Activated naive CD4-positive, alpha-beta T cell (primary cell): ENCODE results near the gene LRP1B.

Source experiments
- DNase-seq, 4 experiments: peaks; one replicate each; lab custom pipeline; 2025; lab: John Stamatoyannopoulos, UW

The LRP1B gene

GRCh38 chr2:141423124-141423523, 707.7 kb downstream of the LRP1B start:
- no peak for DNase-seq

- DNase-seq = no peak
Observed at GRCh38 chr2:141417246-141417797, 713.5 kb downstream of the LRP1B start.

DNA sequence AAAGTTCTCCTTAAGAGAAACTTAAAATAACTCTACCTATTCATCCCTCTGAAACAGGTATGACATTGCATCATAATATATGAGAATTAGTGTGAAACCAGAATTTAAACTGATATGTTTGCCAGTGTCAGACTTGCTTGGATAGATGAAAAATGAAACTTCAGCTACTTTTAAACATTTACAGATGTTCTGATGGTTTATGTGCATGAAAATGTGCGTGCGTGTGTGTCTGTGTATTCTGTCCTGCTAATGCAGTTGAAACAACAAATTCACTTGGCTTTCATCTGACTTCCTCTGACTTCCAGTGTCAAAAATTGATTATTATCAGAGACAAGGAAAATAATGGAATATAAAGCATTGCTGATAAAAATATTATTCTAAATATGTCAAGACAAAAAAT, 719.4 kb downstream of the LRP1B start:
- no peak for DNase-seq

GRCh38 chr2:141399270-141399669, 731.5 kb downstream of the LRP1B start:
- no peak for DNase-seq

- no peak for DNase-seq
Observed at GRCh38 chr2:141393214-141393545, 737.6 kb downstream of the LRP1B start.

- DNase-seq = no peak
Observed at GRCh38 chr2:141392517-141393213, 738.2 kb downstream of the LRP1B start.

DNA sequence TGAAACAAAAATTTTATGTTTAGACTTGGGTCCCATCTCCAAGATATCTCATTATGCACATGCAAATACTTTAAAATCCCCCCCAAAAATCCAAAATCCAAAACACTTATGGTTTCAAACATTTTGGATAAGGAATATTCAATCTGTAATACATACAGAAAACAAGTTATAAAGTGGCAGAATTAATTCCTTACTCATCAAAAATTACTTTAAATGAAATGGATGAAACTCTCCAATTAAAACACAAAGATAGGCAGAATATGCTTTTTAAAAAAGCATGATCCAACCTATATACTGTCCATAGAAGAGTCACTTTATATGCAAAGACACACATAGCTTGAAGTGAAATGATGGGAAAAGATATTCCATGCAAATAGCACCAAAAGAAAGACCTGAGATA, 744.6 kb downstream of the LRP1B start:
- no peak for DNase-seq

- DNase-seq = no peak
Observed at GRCh38 chr2:141384676-141385075, 746.1 kb downstream of the LRP1B start.

DNA sequence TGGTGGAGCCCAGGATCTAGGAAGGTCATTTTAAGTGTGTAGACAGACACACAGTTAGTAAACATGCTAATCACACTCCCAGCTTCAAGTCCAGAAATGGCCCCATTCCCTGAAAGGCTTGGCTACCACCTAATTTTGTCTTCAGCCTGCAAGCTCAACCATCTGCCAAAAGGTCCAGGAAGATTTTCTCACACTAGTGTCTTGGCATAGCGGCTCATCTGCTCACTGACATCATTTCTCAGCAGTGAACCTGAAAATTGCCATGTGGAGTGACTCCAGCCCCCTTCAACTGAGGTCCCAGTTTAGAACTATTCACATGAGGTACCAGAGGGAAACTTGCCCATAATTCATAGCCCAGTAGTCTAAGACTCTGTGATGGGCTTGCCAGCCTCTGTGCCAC, 748.9 kb downstream of the LRP1B start:
- DNase-seq = no peak

- DNase-seq = no peak
Observed at GRCh38 chr2:141380008-141380979, 750.5 kb downstream of the LRP1B start.

- DNase-seq = no peak
Observed at GRCh38 chr2:141364821-141365220, 766.0 kb downstream of the LRP1B start.

- DNase-seq = no peak
Observed at GRCh38 chr2:141362311-141362710, 768.5 kb downstream of the LRP1B start.

- DNase-seq = no peak
Observed at GRCh38 chr2:141348481-141348880, 782.3 kb downstream of the LRP1B start.

DNA sequence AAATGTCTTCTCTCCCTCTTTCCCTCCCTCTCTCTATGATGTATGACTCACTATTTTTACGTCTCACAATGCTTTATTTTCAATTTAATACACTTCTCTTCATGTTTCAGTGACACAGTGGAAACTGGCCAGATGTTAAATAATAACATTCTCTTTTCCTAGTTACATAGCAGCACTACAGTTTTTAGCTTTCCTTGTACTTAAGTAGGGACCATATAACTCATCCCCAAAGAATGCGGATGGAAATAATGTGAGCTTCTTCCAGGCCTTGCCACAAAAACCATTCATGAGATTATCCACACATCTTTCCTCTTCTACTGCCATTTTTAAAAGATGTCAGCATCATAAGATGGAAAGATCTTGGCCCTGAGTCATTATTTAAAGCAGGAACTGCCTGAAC, 789.4 kb downstream of the LRP1B start:
- DNase-seq = no peak

DNA sequence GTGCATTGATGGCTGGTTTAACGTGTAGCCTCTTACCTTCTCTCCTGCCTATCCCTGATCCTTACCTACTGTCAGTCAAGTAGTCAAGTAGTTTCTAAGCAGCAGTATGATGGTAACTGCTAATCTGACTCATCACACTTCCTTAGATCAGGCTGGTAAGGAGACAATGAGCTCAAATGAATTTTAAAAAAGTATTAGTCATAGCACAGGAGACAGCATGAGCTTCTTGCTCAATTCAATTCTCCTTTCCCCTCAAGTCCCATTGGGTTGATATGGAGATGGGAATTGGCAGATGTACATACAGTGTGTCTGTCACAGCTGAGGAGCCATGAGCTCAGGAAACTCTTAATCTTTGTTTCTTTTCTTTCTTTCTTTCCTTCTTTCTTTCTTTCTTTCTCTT, 799.7 kb downstream of the LRP1B start:
- no peak for DNase-seq

- DNase-seq = no peak
Observed at GRCh38 chr2:141329964-141330363, 800.9 kb downstream of the LRP1B start.

DNA sequence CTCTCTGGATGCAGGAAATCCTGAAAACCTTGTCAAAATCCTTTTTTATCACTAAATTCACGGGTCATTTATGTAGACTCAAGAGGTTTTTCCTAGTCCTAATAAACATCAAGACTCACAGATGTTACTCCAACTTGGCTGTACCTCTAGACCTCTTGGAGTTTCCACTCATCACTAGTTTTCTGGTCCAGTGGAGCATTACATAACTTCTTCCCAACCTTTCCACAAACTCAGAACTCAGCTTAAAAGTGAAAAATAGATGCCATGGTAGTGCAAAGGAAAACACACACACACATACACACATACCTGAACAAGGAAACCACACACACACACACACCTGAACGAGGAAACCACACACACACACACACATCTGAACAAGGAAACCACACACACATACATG, 807.2 kb downstream of the LRP1B start:
- DNase-seq = no peak

GRCh38 chr2:141317986-141318385, 812.8 kb downstream of the LRP1B start:
- DNase-seq = no peak

DNA sequence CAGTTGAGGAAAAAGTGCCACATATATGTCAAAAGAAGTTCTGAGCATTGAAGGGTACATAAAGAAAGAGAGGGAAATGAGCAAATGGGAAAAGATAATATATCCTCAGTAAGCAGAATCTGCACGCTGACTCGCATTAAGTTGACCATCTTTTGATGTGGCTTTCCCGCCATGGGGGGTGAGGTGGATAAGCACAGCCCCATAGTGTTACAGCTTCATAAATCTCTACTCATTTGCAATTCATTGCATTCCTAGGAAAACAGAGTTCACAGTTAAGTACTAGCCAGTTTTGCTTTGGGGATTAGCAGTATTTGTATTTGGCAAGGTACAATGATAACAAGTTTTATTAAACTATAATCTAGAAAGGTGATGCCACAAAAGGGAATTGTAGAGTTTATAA, 814.2 kb downstream of the LRP1B start:
- no peak for DNase-seq

DNA sequence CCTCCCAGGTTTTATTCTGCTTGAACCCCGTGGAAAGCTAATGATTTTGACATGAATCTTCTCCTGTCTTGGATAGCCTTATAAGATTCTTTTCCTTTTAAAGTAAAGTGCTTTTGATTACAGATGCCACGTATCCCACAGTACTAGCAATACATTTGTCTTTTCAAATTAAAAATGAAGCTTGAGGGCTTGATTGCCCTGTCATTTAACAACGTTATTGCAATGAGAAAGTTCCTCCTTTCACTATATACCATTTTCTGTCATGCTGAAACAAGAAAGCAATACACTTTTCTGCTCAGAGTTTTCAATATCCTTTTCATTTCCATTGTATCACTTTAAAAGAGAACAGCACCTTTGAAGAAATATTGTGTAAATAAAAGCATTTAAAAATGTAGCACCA, 814.7 kb downstream of the LRP1B start:
- DNase-seq = no peak

- no peak for DNase-seq
Observed at GRCh38 chr2:141313972-141314371, 816.8 kb downstream of the LRP1B start.

GRCh38 chr2:141311430-141311829, 819.4 kb downstream of the LRP1B start:
- no peak for DNase-seq

- no peak for DNase-seq
Observed at GRCh38 chr2:141306368-141306767, 824.4 kb downstream of the LRP1B start.
